H1 (cell line): ENCODE measurements around the gene MSI2.

ENCODE experiments used
- CTCF ChIP-seq, 3 experiments: IDR thresholded peaks; 1 replicate in 2 of 3; 2 replicates in 1 of 3; pipeline versions ENCODE4 v1.5.1 to v1.6.1; 2011; ENCODE audit warnings: low read length in 3 of 3, mild to moderate bottlenecking in 3 of 3, inconsistent platforms in 2 of 3, low read depth in 1 of 3, moderate library complexity in 1 of 3; ENCODE audit not compliant: insufficient read depth in 1 of 3; ENCODE audit errors: control extremely low read depth in 1 of 3
- EZH2 ChIP-seq: fragments of 200-600 bp; sonication (generic); IDR thresholded peaks from 2 replicates; pipeline ENCODE4 v1.7.1; 2012; ENCODE audit warnings: low read depth, mild to moderate bottlenecking, moderate library complexity, low read length, inconsistent platforms; ENCODE audit not compliant: severe bottlenecking
- HDAC6 ChIP-seq: IDR thresholded peaks from one replicate; pipeline ENCODE4 v1.7.1; 2012; ENCODE audit warnings: low read depth, mild to moderate bottlenecking, inconsistent platforms, low read length, moderate library complexity

GRCh38 chr17:57302690-57303465 lies 46.6 kb downstream of the MSI2 start:
- no peak for TF ChIP-seq EZH2
- no peak for TF ChIP-seq HDAC6
- TF ChIP-seq CTCF (IDR thresholded peaks at IDR 0.05; ENCODE audit: control extremely low read depth in 1 of 3, insufficient read depth in 1 of 3, low read depth in 1 of 3, low read length in 3 of 3) = no peak
